HG03378 (cell line): Measurements from ENCODE around the gene ARHGEF19.

Experiments used
- ATAC-seq: cut with Tn5 transposase; IDR thresholded peaks from one replicate; pipeline ENCODE4 v1.9.1; 2021; ENCODE audit warnings: mild to moderate bottlenecking, moderate library complexity; ENCODE audit not compliant: unreplicated experiment

The ARHGEF19 gene

DNA sequence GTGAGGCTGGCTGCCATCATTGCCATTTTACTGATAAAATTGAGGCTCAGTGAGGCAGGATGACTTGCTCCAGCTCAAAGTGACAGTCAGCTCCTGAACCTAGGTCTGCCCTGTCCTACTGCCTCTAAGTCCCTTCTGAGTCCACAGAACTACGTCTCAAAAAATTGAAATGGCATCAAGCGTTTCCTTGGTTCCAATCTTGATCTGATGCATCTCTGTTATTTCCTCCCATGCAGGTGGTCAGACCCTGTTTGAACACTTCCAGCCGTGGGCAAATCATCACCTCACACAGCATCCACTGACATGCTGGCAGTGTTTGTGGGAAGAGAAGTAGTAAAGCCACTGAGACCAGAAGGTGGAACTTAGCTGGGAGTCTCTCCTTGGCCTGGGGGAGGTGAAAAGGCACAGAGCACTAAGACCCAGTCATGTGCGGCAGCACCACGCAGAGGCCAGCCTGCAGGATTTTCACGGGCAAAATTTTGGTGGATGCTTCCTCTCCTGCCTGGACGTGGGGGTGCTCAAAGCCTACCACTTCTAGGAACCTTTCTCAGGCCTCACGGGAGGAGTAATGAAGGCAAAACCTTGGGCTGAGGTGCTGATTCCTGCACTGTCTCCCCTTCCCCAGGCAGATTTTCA, 32.3 kb upstream of the ARHGEF19 start:
- no peak for ATAC-seq

DNA sequence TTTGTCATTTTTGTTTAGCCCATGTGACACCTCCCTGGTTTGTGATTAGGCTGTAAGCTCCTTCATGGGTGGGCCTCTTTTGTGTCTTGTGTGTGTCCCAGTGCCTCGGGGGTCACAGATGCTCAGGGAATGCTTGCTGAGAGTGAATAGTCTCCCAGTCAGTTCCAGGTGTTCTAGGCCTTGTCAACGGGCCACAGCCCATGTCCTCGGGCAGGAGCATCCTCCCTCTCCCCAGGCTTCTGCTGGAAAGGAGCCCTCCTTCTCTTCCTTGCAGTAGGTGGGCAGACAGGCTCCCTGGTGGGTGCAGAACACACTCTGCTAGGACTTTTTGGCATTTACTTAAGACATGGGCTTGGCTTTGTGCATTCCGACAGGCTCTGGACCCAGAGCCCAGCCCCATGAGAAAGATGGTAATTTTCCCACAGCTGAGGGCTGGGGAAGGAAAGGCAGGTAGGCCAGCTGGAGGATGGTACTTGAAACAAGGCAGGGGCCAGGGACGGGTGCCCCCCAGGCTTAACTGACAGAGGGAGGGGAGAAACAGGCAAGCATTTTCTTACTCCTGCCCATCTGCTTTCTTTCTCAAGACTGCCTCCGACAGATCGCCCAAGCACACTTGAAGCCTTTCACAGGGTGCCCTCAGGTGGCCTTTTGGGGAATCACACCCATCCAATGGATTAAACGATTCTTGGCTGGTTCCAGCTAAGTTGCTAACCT, 31.6 kb upstream of the ARHGEF19 start:
- no peak for ATAC-seq

DNA sequence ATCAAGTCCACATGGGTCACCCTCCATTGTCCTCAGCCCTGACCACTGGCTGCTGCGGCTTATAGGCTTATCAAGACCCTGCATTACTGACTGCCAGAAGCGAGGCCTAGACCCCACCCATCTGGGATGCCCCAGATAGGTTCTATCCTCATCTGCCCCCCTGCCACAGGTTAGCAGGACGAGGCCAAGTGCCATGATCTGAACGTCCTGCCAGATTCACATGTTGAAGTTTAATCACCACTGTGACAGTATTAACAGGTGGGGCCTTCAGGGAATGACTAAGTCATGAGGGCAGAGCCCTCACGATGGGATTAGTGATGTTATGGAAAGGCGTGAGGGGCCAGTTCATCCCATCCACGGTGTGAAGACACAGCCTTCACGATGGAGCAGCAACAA, 30.8 kb upstream of the ARHGEF19 start:
- no peak for ATAC-seq

DNA sequence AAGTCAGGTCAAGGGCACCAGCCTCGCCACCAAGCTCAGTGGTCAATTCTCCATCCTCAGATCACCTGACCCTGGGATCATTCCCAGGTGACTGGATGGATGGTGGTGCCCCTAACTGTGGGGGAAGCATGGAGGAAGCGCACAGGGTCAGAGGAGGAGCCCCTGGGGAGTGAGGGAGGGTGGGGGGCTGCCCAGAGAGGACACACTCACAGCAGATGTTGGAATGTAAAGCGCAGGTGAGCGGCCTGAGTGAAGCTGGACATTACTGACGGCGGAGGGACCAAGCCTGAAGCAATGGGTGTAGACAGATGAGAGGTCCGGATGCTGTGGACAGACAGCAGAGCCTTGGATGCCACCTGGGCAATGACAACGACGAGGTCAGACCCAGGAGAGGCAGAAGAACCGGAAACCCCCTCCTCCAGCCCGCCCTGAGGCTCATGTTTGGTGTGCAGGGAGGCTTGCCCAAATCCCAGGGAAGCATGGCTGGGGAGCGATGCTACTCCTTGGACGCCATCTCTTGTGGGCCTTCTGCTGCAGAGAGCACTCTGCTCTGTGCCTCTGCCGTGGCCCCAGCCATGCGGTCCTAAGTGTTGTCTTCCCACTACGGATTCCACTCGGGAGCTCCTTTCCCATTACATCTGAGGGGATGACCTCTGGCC, 30.2 kb upstream of the ARHGEF19 start:
- ATAC-seq = no peak

DNA sequence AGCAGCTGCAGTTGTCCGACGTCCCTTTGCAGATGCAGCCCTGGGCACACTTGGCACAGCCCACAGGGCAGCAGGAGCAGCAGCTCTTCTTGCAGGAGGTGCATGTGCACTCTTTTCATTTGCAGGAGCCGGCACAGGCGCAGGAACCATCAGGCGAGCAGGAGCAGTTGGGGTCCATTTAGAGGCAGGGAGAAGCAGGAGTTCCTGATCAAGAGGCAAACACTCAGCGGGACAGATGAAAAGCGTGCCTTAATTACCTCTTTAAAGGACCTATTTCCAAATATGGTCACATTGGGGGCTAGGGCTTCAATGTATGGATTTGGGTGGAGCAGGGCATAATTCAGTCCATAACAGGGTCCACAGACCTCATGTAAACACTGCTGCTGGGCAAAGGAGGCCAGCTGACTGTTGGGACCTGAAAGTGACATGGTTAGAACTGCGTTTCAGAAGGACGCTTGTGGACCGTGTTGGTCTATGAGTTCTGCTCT, 28.8 kb upstream of the ARHGEF19 start:
- ATAC-seq = no peak

DNA sequence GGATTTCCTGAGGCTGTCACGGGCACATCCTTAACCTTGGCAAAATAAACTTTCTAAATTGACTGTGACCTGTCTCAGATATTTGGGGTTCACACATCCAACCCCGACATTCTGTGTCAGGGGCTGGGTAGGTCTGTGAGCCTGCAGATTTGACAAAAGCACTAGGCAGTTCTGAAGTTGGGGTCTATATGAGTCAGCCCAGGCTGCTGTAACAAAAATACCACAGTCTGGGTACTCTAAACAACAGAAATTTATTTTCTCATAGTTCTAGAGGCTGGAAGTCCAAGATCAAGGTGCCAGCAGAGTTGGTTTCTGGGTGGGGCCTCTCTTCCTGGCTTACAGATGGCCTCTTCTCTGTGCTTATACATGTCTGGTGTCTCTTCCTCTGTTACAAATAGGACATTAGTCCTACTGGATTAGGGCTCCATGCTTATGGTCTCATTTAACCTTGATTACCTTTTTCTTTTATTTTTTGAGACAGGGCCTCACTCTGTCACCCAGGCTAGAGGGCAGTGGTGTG, 27.6 kb upstream of the ARHGEF19 start:
- no peak for ATAC-seq

DNA sequence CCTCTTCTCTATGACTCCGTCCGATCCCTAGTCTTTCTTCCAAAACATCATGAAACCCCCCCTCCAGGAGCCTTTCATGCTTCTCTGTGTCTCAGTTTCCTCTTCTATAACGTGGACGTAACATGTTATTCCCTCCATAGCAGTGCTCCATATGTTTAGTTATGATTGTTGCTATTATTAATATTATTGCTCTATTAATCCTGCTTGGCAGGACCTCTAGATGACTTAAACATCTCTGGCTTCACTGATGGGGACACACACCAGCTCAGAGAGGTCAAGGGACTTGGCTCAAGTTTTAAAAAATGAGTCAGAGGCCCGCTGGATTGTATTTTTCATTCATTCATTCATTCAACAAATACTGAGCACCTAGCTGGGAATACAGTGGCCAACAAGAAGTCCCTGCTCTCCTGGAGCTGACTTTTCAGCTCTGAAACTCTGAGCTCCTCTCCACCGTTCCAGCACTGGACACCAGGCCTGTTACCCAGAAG, 24.9 kb upstream of the ARHGEF19 start:
- no peak for ATAC-seq

DNA sequence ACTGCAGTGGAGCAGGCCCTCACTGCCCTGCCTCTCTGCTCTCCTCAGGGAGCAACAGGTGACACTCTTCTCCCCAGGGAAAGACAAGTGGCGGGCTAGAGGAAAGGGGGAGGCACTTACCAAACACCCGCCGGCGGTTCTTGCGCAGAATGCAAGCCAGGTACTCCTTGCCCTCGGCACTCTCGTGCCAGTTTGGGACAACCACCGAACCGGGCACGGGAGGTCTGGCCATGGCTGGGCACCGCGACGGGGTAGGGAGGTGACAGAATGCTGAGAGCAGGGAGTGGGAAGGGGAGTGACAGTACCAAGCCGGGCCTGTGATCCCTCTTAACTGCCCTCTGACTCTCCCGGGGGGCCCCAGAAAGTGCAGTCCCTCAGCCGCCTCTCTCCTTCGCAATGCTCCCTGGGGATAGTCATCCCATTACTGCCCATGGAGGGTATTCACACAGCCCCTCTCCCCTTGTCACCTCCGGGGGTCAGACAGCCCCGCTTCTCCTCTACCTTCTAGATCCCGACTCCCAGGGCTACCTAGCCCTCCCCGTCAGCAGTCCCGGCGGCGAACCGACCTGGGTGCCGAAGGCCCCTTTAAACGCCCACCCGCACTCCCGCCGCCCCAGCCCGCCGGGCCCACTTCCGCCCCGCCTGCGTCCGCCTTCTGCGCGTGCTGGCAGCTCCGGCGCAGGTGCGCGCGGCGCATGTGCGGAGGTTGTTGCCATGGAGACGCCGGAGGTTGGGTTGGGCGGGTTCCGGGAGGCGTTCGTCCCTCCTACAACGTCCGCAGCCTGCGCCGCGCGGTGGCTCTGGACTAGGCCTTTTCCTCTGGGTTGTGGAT, 24.3 kb upstream of the ARHGEF19 start, which contains the start of gene CPLANE2:
Gene CPLANE2 (minus strand): TSS at position 673 of the 832 bp plus-strand sequence. CDS start 441 bp downstream, at position 232.
- ATAC-seq = peak; percentile 53

DNA sequence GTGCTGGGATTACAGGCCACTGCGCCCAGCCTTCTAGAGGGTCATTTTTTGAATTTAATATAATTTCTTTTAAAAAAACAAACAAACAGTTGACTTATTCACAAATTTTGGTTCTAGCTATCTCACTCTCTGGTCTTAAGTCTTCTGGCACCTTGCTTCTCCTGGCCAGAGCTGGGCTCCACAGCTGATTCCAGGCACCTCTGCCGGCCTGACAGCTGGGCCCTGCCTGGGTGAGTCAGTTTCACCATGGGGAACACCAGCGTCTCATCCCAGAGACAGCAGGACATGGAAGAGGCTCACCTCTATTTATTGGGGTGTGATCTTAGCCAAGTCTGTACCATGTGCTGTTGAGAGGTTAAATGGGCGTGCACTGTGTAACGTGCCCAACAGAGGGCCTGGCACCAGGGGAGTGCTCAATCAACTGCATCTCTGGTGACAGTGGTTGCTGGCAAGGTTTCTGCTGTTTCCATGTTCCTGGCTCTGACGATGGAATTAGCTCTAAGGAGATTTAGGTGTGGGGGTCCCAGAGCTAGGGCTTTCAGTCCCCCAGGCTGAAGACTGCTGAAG, 23.6 kb upstream of the ARHGEF19 start:
- ATAC-seq = peak; percentile 54

DNA sequence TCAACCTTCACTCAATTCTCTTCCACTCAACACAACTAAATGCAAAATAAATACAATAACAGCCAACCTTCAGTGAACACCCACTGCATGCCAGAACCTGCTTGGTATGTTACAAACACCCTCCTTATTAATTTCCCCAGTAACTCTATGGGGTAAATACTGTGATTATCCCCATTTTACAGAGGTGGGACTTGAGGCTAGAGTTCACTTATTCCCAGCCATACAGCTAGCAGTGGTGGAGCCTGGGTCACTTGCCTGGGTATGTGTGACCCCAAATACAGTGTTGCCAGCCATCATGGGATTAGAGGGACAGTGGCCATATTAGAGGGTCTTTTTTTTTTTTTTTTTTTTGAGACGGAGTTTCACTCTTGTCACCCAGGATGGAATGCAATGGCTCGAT, 22.9 kb upstream of the ARHGEF19 start:
- ATAC-seq = no peak

DNA sequence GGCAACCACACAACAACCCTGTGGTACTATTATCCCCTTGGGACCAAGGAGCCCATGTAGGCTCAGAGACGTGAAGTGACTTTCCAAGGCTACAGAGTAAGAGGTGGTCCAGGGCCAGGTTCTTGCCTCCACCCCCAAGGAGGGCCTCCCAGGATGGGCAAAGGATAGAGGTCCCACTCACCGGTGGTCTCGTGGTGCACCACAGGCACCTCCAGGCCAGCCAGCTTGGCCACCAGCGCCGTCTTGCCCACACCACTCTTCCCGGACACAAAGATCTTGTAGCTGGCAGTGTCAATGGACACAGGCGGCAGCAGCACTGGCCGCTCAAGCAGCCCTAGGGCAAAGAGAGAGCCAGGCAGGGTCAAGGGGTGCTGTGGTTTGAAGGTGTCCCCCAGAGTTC, 21.0 kb upstream of the ARHGEF19 start:
- ATAC-seq = no peak

DNA sequence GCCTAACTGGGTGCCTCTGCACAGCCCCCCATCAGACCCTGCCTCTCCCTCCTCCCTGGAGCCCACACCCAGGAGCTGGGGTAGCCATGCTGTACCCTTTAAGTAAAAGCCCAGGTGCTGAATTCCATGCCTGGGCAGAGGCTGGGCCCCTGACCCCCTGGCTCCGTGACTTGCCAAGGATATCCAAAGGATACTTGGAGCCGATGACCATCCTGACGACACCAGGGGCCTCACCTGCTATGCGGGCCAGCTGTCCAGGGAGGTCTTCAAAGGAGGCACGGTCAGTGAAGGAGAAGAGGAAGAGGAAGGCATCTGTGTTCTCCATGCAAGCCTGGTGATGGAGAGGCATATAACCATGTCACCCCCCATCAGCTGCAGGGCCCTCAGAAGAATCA, 19.9 kb upstream of the ARHGEF19 start:
- no peak for ATAC-seq

DNA sequence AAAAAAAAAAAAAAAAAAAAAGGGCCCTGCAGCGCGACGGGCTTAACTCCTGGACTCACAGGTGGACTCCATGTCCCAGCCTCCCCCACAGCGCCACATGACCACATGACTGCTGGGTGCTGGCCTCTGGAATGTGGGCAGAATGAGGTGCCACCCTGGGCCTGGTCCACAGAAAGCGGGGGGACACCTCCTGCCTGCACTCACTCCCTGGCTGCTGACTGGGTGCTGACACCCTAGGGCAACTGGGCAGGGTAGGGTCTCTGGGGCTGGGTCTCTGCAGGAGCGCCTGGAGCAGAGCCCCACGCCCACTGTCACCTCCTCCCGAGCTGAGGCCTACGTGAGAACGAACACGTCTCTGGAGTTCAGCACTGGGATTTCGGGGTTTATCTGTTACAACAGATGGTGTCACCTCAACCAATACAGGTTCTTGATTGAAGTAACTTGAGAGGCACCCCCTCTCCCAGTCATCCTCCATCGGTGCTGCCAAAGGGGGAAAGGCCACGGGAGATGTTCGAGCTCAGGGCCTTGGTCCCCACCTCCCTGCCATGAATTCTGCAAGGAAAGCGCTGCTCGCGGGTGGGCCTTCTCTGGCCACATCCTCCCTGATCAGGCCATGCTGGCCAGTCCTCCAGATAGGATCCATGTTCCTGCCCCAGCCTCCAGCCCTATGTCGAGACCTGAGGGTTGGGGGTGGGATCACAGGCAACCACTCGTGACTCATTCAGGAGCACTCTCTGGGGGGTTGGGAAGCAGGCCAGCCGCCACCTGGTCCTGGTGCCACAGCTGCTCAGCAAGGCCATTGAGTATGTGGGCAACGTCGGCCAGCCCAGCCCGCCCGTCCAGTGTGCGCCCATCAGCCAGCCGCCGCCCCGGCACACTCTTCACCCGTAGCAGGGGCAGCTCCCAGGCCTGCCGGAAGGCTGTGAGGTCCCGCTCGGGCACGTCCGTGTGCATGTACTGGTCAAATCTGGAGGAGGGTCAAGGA, 19.2 kb upstream of the ARHGEF19 start:
- ATAC-seq = no peak

DNA sequence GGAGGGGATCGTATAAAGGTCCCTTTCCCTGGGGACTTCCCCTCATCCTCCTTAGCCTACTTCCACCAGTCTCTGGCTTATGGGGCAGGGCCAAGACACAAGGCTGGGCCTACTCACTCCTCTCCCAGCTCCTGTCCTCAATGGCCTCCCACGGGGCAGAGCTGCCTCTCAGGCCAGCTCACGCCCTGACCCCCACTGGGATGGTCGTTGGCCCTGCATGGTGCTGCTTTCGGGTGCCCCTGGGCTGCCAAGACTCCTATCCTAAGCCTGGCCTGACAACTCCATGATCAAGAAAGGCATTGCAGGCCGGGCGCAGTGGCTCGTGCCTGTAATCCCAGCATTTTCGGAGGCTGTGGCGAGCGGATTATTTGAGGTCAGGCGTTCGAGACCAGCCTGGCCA, 18.3 kb upstream of the ARHGEF19 start:
- no peak for ATAC-seq

DNA sequence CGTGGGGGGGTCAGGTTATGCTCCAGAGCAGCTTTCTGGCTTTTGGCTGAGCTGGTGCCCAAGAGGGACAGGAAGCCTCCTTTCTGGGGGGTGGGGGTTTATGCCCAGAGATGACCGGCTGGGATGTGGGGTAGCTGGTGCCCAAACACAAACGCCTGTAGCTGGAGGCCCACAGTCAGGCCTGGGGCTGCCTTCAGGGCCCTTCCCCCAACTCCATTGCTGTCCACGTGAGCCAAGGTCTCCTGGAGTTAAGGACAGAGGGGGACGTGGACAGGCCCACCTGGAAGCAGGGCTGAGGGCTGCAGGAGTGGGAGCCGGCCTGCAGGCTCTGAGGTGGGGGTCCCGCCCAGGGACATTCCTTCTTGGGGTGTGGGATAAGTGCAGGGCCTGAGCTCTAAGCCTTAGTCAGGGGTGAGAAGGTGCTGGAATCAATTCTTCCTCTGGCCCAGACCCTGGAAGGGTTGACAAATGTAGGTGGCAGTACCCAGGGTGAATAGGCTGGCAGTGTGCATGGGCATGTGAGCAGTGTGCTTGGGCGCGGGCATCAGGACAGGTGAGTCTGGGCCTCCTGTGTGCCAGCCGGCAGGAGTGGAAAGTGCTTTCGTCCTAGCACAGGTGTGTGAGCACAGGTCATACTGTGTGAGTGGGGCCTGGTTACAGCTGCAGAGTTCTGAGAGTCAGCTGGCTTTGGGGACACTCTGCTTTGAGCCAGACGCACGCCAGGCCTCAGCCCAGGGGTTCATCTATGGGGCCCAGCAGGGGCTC, 17.7 kb upstream of the ARHGEF19 start:
- no peak for ATAC-seq

DNA sequence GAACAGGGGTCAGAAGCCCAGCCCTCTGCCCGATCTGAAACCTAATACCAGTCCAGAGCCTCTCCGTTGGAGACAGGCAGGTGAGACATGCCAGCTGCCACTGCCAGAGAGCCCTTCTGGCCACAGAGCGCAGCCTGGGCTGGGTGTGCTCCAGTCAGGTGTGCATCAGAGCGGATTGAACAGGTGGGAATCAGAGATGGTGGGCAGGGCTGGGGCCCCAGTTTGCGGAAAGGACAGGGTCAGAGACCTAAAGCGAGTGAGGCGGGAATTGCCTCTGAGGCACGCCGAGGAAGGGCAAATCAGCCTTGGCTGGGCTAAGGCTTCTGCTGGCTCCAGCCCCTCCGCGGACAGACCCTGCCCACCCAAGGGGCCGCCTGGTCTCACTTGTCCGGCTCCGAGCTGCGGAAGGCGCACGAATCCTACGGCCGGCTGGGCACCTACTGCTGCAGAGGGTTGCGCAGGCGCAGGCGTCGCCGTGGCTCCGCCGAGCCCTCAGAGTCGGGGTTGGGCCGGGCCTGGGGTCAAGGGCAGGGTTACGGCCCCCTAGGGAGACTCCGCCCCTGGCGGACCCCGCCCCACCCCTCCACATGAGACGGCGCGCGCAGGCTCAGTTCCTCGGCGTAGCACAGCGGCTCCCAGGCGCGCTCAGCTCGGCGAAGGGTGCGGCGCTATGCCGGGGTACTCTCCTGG, 14.2 kb upstream of the ARHGEF19 start:
- no peak for ATAC-seq

DNA sequence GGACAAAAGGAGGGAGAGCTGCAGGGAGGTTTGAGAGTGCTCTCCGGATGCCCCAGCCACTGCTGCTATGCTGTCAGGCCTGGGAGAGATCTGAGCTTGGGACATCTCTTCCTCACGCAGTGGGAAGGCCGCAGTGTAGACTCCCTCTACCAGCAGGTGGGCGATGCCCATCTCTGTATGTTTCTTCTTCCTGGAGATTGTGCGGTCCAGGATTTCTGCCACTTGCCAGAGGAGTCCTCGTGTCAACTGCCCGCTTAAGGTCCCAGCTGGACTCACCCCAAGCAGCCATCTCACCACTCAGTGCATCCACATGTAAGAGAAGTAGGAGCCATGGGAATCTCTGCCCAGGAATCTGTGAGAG, 13.7 kb upstream of the ARHGEF19 start:
- no peak for ATAC-seq

DNA sequence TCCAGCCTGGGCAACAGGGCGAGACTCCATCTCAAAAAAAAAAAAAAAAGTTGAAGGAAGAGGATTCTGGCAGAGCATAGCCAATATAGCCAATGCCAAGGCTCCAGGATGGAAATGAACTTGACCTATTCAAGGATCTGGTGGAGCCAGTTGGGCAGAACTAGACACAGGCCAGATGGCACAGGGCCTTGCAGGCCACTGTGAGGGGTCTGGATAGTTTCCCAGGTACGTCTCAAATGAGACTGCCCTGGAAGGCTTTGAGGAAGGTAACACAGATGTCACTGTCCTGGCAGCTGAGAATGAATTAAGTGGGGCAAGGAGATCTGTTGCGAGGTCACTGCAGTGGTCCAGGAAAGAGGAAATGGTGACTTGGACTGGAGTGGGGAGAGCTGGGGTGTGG, 12.0 kb upstream of the ARHGEF19 start:
- ATAC-seq = no peak
